Tibial nerve (tissue), 4 donors: Measurements from ENCODE around the gene NPDC1. TPM values are rescaled to one million over a fixed set of nuclear protein-coding genes. Genes with fewer than 3 reads are reported as not detected.
A peak's percentile ranks its signal among the peaks of the same experiment; 100 is the strongest.

Experiments
- DNase-seq, 2 donors: peaks; one replicate each; pipeline ENCODE4 v3.0.0-alpha.2; 2019; ENCODE audit warnings: low spot score in 2 of 2
- H3K27ac ChIP-seq, 4 donors: fragments of 200-600 bp; sonication (generic) in 3 of 4; one replicate each; pipeline ENCODE4 v1.5.1; 2017 to 2019; ENCODE audit warnings: mild to moderate bottlenecking in 1 of 4
- H3K27me3 ChIP-seq, 2 donors: fragments of 200-600 bp; sonication (generic) in 1 of 2; one replicate each; pipeline versions ENCODE4 v1.5.1 to v1.6.0; 2017 to 2019
- H3K36me3 ChIP-seq, 3 donors: fragments of 200-600 bp; sonication (generic); one replicate each; pipeline ENCODE4 v1.5.1; 2018 to 2019
- H3K4me1 ChIP-seq, 4 donors: fragments of 200-600 bp; sonication (generic) in 3 of 4; one replicate each; pipeline ENCODE4 v1.5.1; 2017 to 2019
- H3K4me3 ChIP-seq, 4 donors: fragments of 200-600 bp; sonication (generic) in 3 of 4; one replicate each; pipeline ENCODE4 v1.5.1; 2017 to 2019; ENCODE audit warnings: mild to moderate bottlenecking in 1 of 4, moderate library complexity in 1 of 4
- H3K9me3 ChIP-seq, 4 donors: fragments of 200-600 bp; sonication (generic) in 3 of 4; one replicate each; pipeline ENCODE4 v1.5.1; 2017 to 2019
- CTCF ChIP-seq, 5 experiments: fragments of 200-600 bp in 3 of 5; fragments of 450-650 bp in 2 of 5; sonication (generic) in 3 of 5; IDR thresholded peaks; one replicate each; pipeline ENCODE4 v1.5.1; 2016 to 2019; ENCODE audit warnings: antibody characterized with exemption in 5 of 5, mild to moderate bottlenecking in 3 of 5, moderate library complexity in 2 of 5
- EP300 ChIP-seq, 2 donors: sonication (generic); formaldehyde crosslinking; IDR thresholded peaks; one replicate each; pipeline ENCODE4 v1.6.1; 2017; ENCODE audit warnings: antibody characterized with exemption in 2 of 2, mild to moderate bottlenecking in 1 of 2
- POLR2A ChIP-seq, 2 donors: fragments of 450-650 bp; IDR thresholded peaks; one replicate each; pipeline ENCODE4 v1.6.1; 2017; ENCODE audit warnings: antibody characterized with exemption in 2 of 2, mild to moderate bottlenecking in 2 of 2, moderate library complexity in 2 of 2
- WGBS, 2 donors: methylation state at CpG; one replicate each; pipeline ENCODE4 v1.1.5; 2018; 5-methylcytosine and 5-hydroxymethylcytosine counted together
- total RNA-seq, 4 donors: library from RNA; depleted of rRNA; stranded (reverse); fragments of >200 nt; gene quantifications; one replicate each; pipeline ENCODE4 v1.1.0, GENCODE V29; 2016

The NPDC1 gene
- total RNA-seq, 4 donors from 2014 or later = 80.6 to 269 (median 182) TPM

GRCh38 chr9:137014166-137014565 lies 31.8 kb downstream of the NPDC1 start:
- Histone ChIP-seq H3K9me3 (no peaks in the 10 kb centered on the region), H3K27ac (no peak overlapping the region), H3K4me1 (no peaks in the 10 kb centered on the region), H3K27me3 (no peaks in the 10 kb centered on the region), H3K36me3 (peaks cover 4 to 100% (median 26%) of the 10 kb centered on the region in 3 donors), H3K4me3 (no peak overlapping the region)
- no peak for DNase-seq
- whole genome bisulfite sequencing, 2 donors = 92 to 98% methylated on average over 11 to 17 of the region's 23 CpGs
- TF ChIP-seq POLR2A (IDR thresholded peaks at IDR 0.05) (no peak), CTCF (IDR thresholded peaks at IDR 0.05) (no peak), EP300 (IDR thresholded peaks at IDR 0.05) (no peak)

- no peak for DNase-seq
- H3K4me1 ChIP-seq = no peaks in the 10 kb centered on the region
- peak overlapping the region in 1 of 4 donors; percentile 14 for H3K27ac ChIP-seq
- H3K27me3 ChIP-seq = no peaks in the 10 kb centered on the region
- H3K36me3 ChIP-seq = peaks cover 4 to 100% (median 26%) of the 10 kb centered on the region in 3 donors
- H3K4me3 ChIP-seq = no peak overlapping the region
- no peak for TF ChIP-seq POLR2A (IDR thresholded peaks at IDR 0.05)
- TF ChIP-seq CTCF (IDR thresholded peaks at IDR 0.05) = no peak
- no peak for TF ChIP-seq EP300 (IDR thresholded peaks at IDR 0.05)
- H3K9me3 ChIP-seq = no peaks in the 10 kb centered on the region
- WGBS, 2 donors = 95 to 96% methylated on average over 8 to 20 of the region's 20 CpGs
Measured at GRCh38 chr9:137013571-137013940, 32.4 kb downstream of the NPDC1 start.

DNA sequence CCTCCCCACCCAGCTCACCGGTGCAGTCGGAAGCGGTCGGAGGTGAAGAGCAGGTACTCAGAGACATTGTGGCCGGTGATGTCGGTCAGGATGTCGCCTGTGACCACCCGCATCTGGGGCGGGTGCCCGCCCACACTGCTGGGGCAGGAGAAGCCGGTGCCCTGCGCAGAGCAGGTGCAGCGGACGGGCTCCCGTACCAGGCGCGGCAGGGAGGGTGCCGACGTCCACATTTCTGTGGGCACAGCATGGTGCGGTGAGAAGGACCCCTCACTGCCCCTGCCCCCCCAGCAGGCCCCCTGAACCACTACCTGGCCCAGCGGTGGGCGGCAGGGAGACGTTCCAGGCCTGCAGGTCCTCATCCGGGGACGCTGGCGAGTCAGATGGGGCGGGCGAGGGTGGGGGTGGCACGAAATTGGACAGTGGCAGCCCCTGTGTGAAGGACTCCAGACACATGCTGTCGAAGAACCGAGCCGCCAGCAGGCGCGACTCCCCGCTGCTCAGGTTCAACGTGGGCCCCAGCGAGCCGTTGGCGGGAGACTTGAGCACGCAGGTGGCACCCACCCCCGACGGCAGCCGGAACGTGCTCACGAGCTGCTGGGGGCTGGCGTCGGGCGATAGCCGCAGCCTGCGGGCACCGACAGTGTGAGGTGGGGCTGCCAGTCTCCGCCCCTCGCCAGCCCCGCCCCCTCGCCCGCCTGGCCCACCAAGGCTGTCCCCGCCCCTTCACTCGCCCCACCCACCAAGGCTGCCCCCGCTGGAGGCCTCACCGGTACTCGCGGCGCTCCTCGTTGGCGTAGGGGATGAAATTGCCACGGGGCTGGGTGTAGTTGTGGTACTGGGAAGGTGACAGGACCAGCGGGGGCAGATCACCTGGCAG lies 33.0 kb downstream of the NPDC1 start:
- DNase-seq = no peak
- peak overlapping the region in 1 of 4 donors; percentile 14 for H3K27ac ChIP-seq
- TF ChIP-seq POLR2A (IDR thresholded peaks at IDR 0.05) (no peak), CTCF (IDR thresholded peaks at IDR 0.05) (no peak), EP300 (IDR thresholded peaks at IDR 0.05) (no peak)
- no peak overlapping the region for H3K4me3 ChIP-seq
- H3K4me1 ChIP-seq = peaks cover 0 to 4% (median 0%) of the 10 kb centered on the region in 4 donors
- H3K9me3 ChIP-seq = no peaks in the 10 kb centered on the region
- H3K27me3 ChIP-seq = no peaks in the 10 kb centered on the region
- WGBS, 2 donors = 88 to 91% methylated on average over 36 to 44 of the region's 67 CpGs
- peaks cover 4 to 100% (median 26%) of the 10 kb centered on the region in 3 donors for H3K36me3 ChIP-seq

- no peaks in the 10 kb centered on the region for H3K9me3 ChIP-seq
- H3K4me3 ChIP-seq = no peak overlapping the region
- H3K4me1 ChIP-seq = peaks cover 0 to 12% (median 0%) of the 10 kb centered on the region in 4 donors
- H3K27ac ChIP-seq = no peak overlapping the region
- no peaks in the 10 kb centered on the region for H3K27me3 ChIP-seq
- DNase-seq = no peak
- peaks cover 0 to 100% (median 26%) of the 10 kb centered on the region in 3 donors for H3K36me3 ChIP-seq
- WGBS, 2 donors = 88 to 90% methylated on average over 37 to 38 of the region's 39 CpGs
- no peak for TF ChIP-seq EP300 (IDR thresholded peaks at IDR 0.05)
- no peak for TF ChIP-seq CTCF (IDR thresholded peaks at IDR 0.05)
- no peak for TF ChIP-seq POLR2A (IDR thresholded peaks at IDR 0.05)
Measured at GRCh38 chr9:137011907-137012675, 33.9 kb downstream of the NPDC1 start.
